AG10803 (cell line): ENCODE data around the gene KIZ.

ENCODE experiments used
- DNase-seq: peaks from one replicate; pipeline ENCODE4 v3.0.0; 2010; ENCODE audit warnings: low read depth
- H3K4me3 ChIP-seq: 2 replicates; pipeline ENCODE4 v1.5.1; 2011; ENCODE audit warnings: mild to moderate bottlenecking, low read length, control low read depth
- TF ChIP-seq, protein P1 (sequence below): conservative IDR thresholded peaks from 2 replicates; pipeline ENCODE4 v1.5.1; 2011; ENCODE audit warnings: mild to moderate bottlenecking, low read length, control low read depth, inconsistent platforms

KIZ gene

DNA sequence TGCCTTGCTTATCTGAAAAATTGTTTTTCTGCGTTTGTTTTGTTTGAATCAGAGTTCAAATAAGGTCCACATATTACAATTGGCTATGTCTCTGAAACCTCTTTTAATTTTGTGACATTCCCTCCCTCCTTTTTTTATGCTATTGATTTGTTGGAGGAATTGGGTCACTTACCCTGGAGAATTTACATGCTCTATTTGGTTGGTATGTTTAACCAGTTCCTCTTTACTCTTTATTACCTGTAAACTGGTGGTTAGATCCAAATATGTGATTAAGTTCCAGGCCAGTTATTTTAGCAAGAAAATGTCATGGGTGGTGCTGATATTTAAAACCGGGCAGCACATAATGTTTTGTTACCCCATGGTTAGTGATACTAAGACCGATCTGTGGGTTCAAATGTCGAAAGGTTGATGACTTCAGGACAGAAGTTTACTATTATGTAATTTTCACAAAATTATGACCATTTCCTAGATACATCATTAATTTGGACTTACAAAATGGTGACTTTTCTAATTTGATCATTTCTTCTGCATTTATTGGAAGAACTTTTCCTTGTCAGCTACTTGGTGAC lies 77.3 kb downstream of the KIZ start:
- H3K4me3 ChIP-seq = no peak overlapping the region
- no peak for DNase-seq
- TF ChIP-seq, protein P1, sequence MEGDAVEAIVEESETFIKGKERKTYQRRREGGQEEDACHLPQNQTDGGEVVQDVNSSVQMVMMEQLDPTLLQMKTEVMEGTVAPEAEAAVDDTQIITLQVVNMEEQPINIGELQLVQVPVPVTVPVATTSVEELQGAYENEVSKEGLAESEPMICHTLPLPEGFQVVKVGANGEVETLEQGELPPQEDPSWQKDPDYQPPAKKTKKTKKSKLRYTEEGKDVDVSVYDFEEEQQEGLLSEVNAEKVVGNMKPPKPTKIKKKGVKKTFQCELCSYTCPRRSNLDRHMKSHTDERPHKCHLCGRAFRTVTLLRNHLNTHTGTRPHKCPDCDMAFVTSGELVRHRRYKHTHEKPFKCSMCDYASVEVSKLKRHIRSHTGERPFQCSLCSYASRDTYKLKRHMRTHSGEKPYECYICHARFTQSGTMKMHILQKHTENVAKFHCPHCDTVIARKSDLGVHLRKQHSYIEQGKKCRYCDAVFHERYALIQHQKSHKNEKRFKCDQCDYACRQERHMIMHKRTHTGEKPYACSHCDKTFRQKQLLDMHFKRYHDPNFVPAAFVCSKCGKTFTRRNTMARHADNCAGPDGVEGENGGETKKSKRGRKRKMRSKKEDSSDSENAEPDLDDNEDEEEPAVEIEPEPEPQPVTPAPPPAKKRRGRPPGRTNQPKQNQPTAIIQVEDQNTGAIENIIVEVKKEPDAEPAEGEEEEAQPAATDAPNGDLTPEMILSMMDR = no peak

DNA sequence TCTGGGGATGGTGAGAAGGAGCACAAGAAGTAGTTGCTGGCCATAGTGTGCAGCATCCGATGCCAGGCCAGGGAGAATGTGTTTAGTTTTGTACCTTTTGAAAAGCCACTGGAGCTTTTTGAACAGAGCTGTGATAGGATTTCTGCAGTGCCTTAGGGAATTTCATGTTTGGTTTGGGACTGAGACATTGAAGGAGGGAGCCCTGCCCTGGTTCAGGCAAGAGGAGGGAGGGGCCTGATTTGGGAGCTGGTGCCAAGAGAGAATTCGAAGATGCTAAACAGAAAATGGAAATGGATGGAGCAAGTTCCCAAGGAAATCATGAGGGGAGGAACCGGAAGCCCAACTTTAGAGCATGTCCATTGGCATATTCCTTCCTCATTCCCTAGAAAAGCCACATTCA lies 80.7 kb downstream of the KIZ start:
- TF ChIP-seq, protein P1 = no peak
- H3K4me3 ChIP-seq = no peak overlapping the region
- no peak for DNase-seq

DNA sequence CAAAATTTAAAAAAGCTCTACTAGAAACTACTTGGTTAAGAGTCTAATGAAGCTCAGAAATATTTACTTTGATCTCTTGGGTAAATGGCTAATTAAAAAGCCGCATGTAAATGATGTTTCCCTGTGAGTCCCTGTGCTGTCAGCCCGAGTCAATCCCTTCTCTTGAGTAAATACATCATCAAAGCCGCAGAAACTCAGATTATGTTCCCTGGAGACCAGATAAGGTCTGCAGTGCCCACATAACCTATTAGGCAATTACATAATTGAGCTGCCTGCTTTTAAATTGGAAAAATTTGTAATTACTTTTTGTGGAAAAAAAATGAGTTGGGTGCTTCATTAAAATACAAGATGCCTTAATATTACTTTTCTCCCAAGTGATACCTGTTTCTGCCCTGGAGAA lies 83.1 kb downstream of the KIZ start:
- TF ChIP-seq, protein P1 = no peak
- no peak overlapping the region for H3K4me3 ChIP-seq
- no peak for DNase-seq

DNA sequence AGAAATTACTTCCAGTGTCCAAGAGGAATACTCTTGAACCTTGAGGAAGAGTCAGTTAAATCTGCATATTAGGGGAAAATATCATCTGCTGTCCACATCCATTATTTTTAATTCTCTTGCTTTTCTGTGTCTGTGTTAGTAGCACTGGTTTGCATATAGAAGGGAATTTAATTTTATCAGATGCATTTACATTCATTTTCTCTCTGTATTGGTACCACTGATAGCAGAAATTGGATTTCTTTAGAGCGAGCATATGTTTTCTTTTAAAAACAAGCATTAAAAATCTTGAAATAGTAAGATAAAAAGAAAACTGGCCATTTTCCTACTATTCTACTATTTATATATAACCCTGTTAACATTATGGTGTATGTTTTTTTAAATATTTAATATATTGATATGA lies 83.8 kb downstream of the KIZ start:
- no peak for DNase-seq
- H3K4me3 ChIP-seq = no peak overlapping the region

DNA sequence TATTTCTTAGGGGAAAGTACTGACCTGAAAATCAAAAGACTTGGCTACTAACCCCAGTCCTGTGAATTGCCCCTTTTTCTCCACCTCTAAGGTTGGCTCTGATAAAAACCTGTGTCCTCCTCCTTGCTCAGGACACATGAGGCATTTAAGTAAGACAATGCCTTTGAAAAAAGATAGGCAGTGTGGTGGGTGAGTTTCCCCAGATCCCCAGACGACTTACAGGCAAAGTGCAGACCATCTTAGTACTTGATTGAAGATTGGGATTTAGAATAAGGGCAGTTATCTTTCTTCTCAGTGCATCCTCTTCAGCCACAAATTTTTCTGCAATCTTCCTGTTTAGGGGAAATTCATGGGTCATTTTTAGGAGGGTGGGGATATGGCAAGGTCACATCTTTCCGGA lies 87.8 kb downstream of the KIZ start:
- TF ChIP-seq, protein P1 = no peak
- no peak overlapping the region for H3K4me3 ChIP-seq
- DNase-seq = no peak

More for the DNA sequence above, 83.8 kb downstream of the KIZ start:
- TF ChIP-seq, protein P1 = no peak

DNA sequence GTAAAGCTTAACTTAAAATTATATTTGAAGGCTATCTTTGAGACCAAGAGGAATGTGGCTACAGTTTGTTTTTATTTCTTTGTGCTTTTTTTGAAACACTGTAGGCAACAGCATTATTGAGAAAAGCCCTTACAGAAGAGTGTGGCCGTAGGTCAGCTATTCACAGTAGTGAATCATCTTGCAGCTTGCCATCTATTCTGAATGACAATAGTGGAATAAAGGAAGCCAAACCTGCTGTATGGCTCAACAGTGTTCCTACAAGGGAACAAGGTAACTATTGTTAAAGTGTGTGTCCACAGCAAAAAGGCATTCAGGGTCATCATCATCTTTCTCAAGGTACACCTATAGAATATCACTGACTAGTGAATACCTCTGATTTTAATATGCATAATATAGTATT lies 88.5 kb downstream of the KIZ start:
- DNase-seq = no peak
- TF ChIP-seq, protein P1 = no peak
- no peak overlapping the region for H3K4me3 ChIP-seq

DNA sequence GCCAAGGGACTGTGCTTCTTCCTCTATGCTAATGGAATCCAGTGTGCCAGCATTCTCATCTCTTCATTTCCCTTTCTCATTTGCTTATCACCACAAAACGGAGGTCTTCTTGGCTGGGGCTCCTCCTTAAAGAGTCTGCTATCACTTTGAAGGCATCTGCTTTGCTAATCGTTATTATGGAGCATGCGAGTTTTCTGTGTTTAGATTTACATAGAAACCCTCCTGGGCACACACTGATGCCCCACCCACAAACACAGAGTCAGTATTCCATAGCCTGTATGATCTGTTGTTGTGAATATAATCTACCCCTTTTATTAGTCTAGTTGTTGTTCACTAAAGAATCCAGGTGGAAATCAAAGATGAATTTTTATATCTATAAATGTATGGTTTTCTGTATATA lies 93.8 kb downstream of the KIZ start:
- no peak overlapping the region for H3K4me3 ChIP-seq
- DNase-seq = no peak
- TF ChIP-seq, protein P1 = no peak
